ENCODE measurements around the gene MAPK11. TPM values are rescaled to one million over a fixed set of nuclear protein-coding genes. Genes with fewer than 3 reads are reported as not detected.
A peak's percentile ranks its signal among the peaks of the same experiment; 100 is the strongest.

Gene MAPK11
- total and polyA plus RNA-seq, 2 donors (not counting 1 experiment from before 2014, with no cell fraction given), result 8.1 to 9.9 TPM

DNA sequence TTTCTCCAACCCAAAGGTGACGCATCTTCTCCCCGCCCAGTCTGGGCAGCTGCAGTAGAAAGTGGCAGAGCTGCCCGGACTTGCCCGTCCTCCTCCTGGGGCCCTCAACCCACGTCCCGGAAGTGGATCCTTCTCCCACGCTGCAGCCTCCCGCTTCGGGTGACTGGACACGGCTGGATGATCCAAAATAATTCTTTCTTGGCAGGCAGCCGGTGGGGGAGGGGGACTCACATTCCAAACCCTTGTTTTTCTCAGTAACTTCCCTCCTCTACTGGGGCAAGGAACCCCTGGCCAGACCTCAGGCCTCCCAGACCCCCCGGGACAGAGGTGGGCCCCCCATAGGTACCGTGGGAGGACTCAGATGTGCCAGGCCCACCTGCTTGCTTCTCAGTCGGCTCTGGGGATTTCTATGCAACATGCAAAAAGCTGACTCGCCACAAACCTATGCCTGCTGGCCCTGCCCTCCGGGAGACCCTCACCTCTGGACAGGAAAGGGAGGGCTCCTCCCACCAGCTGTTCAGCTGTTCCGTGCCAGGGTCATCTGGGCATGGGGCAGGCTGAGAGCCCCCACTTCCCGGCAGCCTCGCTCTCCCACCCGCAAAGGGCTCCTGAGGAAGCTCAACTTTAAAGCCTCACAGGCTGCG lies 35.9 kb upstream of the MAPK11 start:
- H3K4me3 ChIP-seq (ENCODE audit: control extremely low read depth in 1 of 5, extremely low read depth in 1 of 5, insufficient read depth in 1 of 5, low read depth in 2 of 5, low read length in 4 of 5), result peak overlapping the region in 2 of 5 experiments; percentile 15 to 47
- intact Hi-C loops (cut with micrococcal nuclease), result loop anchor here (1.0 kb wide), 2 partner anchors 8 to 14 kb away; no protein-coding TSS in a partner anchor
- Mint-ChIP-seq H3K27ac (peak overlapping the region; percentile 84), H3K4me3 (peak overlapping the region; percentile 84), H3K27me3 (peaks cover 5% of the 10 kb centered on the region), H3K9me3 (ENCODE audit: insufficient read depth) (no peaks in the 10 kb centered on the region), H3K4me1 (peaks cover 52% of the 10 kb centered on the region)
- peaks cover 75 to 81% of the 10 kb centered on the region in 2 donors for H3K4me1 ChIP-seq (ENCODE audit: control insufficient read depth in 2 of 2, insufficient read depth in 2 of 2, low read length in 2 of 2)
- H3K27ac ChIP-seq (ENCODE audit: low read length in 2 of 2), result no peak overlapping the region
- ATAC-seq (ENCODE audit: low read depth), result peak; percentile 22
- 9% methylated on average over 17 of the region's 21 CpGs for WGBS (ENCODE audit: insufficient coverage)
- ChIA-PET POLR2A (interaction anchor here (0.6 to 7.5 kb wide), 6 partner anchors 10 to 54 kb away, joined by 3 to 61 read pairs (median 6); no protein-coding TSS in a partner anchor), CTCF (interaction anchor here (0.7 to 3.1 kb wide), 7 partner anchors 9 to 157 kb away, joined by 3 to 19 read pairs (median 3); no protein-coding TSS in a partner anchor)
- no peak overlapping the region for H2AFZ ChIP-seq (ENCODE audit: insufficient read depth, low read depth, low read length, poor library complexity, severe bottlenecking)
- peak overlapping the region; percentile 95 for H3K4me2 ChIP-seq (replicated peaks; ENCODE audit: low read depth, low read length, poor library complexity, severe bottlenecking)
- no peaks in the 10 kb centered on the region for H4K20me1 ChIP-seq (ENCODE audit: control insufficient read depth, insufficient read depth, low read length, poor library complexity, severe bottlenecking)
- peaks cover 0 to 28% (median 7%) of the 10 kb centered on the region in 4 experiments for H3K27me3 ChIP-seq (replicated peaks in 1 of 4; ENCODE audit: control extremely low read depth in 1 of 4, control insufficient read depth in 3 of 4, insufficient read depth in 4 of 4, low read length in 3 of 4)
- no peaks in the 10 kb centered on the region for H3K79me2 ChIP-seq (ENCODE audit: control insufficient read depth, insufficient read depth, low read length)
- TF ChIP-seq EZH2 (IDR thresholded peaks at IDR 0.05; ENCODE audit: borderline replicate concordance, insufficient read depth, low read depth, low read length, poor library complexity, severe bottlenecking), result no peak
- no peak for TF ChIP-seq CTCF (IDR thresholded peaks at IDR 0.05)
- peaks cover 0 to 5% (median 0%) of the 10 kb centered on the region in 3 donors for H3K9me3 ChIP-seq (ENCODE audit: control extremely low read depth in 1 of 3, control insufficient read depth in 2 of 3, insufficient read depth in 1 of 3, low read length in 2 of 3)
- peak; percentile 50 for DNase-seq
- H3K36me3 ChIP-seq (replicated peaks in 1 of 2; ENCODE audit: control extremely low read depth in 1 of 2, control insufficient read depth in 1 of 2, extremely low read depth in 1 of 2, insufficient read depth in 2 of 2, low read length in 1 of 2), result no peaks in the 10 kb centered on the region
- H3K9ac ChIP-seq (ENCODE audit: low read length), result peak overlapping the region; percentile 19

- H3K4me3 ChIP-seq (ENCODE audit: control extremely low read depth in 1 of 5, extremely low read depth in 1 of 5, insufficient read depth in 1 of 5, low read depth in 2 of 5, low read length in 4 of 5), result no peak overlapping the region
- peak overlapping the region; percentile 95 for H3K4me2 ChIP-seq (replicated peaks; ENCODE audit: low read depth, low read length, poor library complexity, severe bottlenecking)
- H4K20me1 ChIP-seq (ENCODE audit: control insufficient read depth, insufficient read depth, low read length, poor library complexity, severe bottlenecking), result no peaks in the 10 kb centered on the region
- TF ChIP-seq EZH2 (IDR thresholded peaks at IDR 0.05; ENCODE audit: borderline replicate concordance, insufficient read depth, low read depth, low read length, poor library complexity, severe bottlenecking) (no peak), CTCF (IDR thresholded peaks at IDR 0.05) (no peak)
- CTCF ChIA-PET, result interaction anchor here (1.2 to 3.1 kb wide), 5 partner anchors 9 to 29 kb away, joined by 3 to 19 read pairs (median 8); partner anchors contain the start of gene DENND6B
- peaks cover 0 to 28% (median 7%) of the 10 kb centered on the region in 4 experiments for H3K27me3 ChIP-seq (replicated peaks in 1 of 4; ENCODE audit: control extremely low read depth in 1 of 4, control insufficient read depth in 3 of 4, insufficient read depth in 4 of 4, low read length in 3 of 4)
- H3K27me3 Mint-ChIP-seq, result peaks cover 5% of the 10 kb centered on the region
- H3K27ac ChIP-seq (ENCODE audit: low read length in 2 of 2), result no peak overlapping the region
- POLR2A ChIA-PET, result interaction anchor here (1.0 to 7.5 kb wide), 4 partner anchors 9 to 316 kb away, joined by 3 to 61 read pairs (median 30); no protein-coding TSS in a partner anchor
- H3K27ac Mint-ChIP-seq, result peak overlapping the region; percentile 84
- H3K4me1 Mint-ChIP-seq, result peaks cover 58% of the 10 kb centered on the region
- DNase-seq (no peak), ATAC-seq (ENCODE audit: low read depth) (no peak)
- 86% methylated on average over 12 of the region's 14 CpGs for WGBS (ENCODE audit: insufficient coverage)
- H3K4me3 Mint-ChIP-seq, result peak overlapping the region; percentile 84
- no peaks in the 10 kb centered on the region for H3K9me3 Mint-ChIP-seq (ENCODE audit: insufficient read depth)
- H3K4me1 ChIP-seq (ENCODE audit: control insufficient read depth in 2 of 2, insufficient read depth in 2 of 2, low read length in 2 of 2), result peaks cover 81 to 87% of the 10 kb centered on the region in 2 donors
- peaks cover 0 to 7% (median 0%) of the 10 kb centered on the region in 3 donors for H3K9me3 ChIP-seq (ENCODE audit: control extremely low read depth in 1 of 3, control insufficient read depth in 2 of 3, insufficient read depth in 1 of 3, low read length in 2 of 3)
- intact Hi-C loops (cut with micrococcal nuclease), result no loop called here
- H3K36me3 ChIP-seq (replicated peaks in 1 of 2; ENCODE audit: control extremely low read depth in 1 of 2, control insufficient read depth in 1 of 2, extremely low read depth in 1 of 2, insufficient read depth in 2 of 2, low read length in 1 of 2), result no peaks in the 10 kb centered on the region
- H3K9ac ChIP-seq (ENCODE audit: low read length), result peak overlapping the region; percentile 19
- H3K79me2 ChIP-seq (ENCODE audit: control insufficient read depth, insufficient read depth, low read length), result no peaks in the 10 kb centered on the region
- H2AFZ ChIP-seq (ENCODE audit: insufficient read depth, low read depth, low read length, poor library complexity, severe bottlenecking), result no peak overlapping the region
Measured at GRCh38 chr22:50305393-50305922, 35.3 kb upstream of the MAPK11 start.

Data from B cell (primary cell).